ENCODE measurements around the gene RBFOX1. TPM values are rescaled to one million over a fixed set of nuclear protein-coding genes. Genes with fewer than 3 reads are reported as not detected.

The RBFOX1 gene
- total RNA-seq, 6 donors from 2014 or later, result not detected

- no peaks in the 10 kb centered on the region for H3K9me3 ChIP-seq
- no peaks in the 10 kb centered on the region for H3K4me1 ChIP-seq
- WGBS, 2 donors, result 75 to 77% methylated on average over 5 of the region's 5 CpGs
- no peaks in the 10 kb centered on the region for H3K36me3 ChIP-seq
- TF ChIP-seq POLR2AphosphoS5 (IDR thresholded peaks at IDR 0.05) (no peak), EP300 (IDR thresholded peaks at IDR 0.05) (no peak), POLR2A (IDR thresholded peaks at IDR 0.05) (no peak)
- H3K4me3 ChIP-seq, result no peak overlapping the region
- no peaks in the 10 kb centered on the region for H3K27me3 ChIP-seq
- ATAC-seq (ENCODE audit: low FRiP score in 2 of 2) (no peak), DNase-seq (no peak)
- no peak overlapping the region for H3K27ac ChIP-seq
These were observed 88.9 kb downstream of the RBFOX1 start for GRCh38 chr16:7421578-7421977.

DNA sequence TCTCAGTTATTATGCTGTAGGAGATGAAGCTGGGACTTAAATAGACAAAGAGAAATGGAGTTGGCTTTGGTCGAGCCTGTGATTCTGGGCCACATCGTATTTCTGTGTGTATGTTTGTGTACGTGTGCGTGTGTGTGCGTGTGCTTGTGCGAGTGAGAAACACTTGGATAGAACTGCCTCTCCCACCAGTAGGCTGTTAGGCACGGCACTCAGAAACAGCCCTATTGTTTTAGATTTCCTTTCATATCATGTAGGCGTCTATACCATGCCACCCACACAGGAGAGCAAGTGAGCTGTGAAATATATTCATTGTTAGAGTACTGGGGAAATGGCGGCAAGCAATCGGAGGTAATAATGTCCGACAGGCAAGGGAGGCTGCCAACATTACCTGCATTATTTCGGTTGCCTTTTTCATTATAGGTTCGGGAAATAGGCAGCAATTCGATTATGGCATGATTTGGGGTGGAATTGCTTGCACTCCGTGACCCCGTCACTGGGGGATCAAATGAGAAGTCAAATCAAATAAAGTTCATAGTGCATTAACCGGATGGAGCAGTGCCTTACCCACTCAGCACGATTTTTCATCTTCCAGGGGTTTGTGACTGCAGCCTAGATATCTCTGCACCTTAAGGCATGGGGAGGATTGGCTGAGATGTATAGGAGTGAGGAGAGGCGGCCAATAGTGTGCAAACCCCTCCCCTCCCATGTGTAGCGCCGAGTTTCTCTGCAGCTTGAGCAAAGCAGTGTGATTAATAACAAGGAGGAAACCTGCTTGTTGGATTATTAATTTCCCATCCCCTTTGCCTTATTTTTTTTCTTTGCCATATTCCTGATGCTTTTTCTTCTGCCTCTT lies 89.6 kb downstream of the RBFOX1 start:
- Histone ChIP-seq H3K4me3 (no peak overlapping the region), H3K4me1 (no peaks in the 10 kb centered on the region), H3K27ac (no peak overlapping the region), H3K27me3 (no peaks in the 10 kb centered on the region), H3K36me3 (no peaks in the 10 kb centered on the region), H3K9me3 (no peaks in the 10 kb centered on the region)
- DNase-seq, result no peak
- 84 to 87% methylated on average over 21 of the region's 21 CpGs for WGBS, 2 donors
- no peak for ATAC-seq (ENCODE audit: low FRiP score in 2 of 2)
- TF ChIP-seq POLR2A (IDR thresholded peaks at IDR 0.05) (no peak), CTCF (IDR thresholded peaks at IDR 0.05) (no peak), POLR2AphosphoS5 (IDR thresholded peaks at IDR 0.05) (no peak), EP300 (IDR thresholded peaks at IDR 0.05) (no peak)

DNA sequence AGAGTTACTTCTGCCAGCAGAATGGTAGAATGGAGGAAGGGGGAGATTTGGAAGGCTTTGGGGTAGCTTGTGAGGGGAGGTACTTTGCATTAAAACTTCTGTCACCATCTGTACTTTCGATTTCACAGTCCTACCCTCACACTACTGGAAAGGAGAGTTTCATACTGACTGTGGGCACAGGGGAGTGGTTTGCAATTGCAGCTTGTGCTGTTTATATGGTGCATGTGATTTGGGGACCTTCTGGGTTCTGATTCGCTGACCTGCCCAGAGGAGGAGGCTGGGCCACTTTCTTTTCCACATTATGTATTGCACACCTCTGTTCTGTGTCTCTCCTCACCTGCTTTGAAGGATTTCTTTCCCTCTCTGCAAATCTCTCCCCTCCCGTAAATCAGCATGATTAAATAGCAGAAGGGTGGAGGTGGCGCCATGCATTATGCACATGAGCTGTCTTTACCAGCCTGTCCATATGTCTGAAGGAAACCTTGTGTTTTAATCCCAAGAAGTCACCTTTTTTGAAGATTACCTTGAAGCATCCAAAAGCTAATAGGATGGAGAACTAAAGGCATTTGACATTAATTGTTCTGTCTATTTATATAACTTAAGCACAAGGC lies 90.9 kb downstream of the RBFOX1 start:
- ATAC-seq (ENCODE audit: low FRiP score in 2 of 2) (no peak), DNase-seq (no peak)
- Histone ChIP-seq H3K4me1 (no peaks in the 10 kb centered on the region), H3K27ac (no peak overlapping the region), H3K36me3 (no peaks in the 10 kb centered on the region), H3K27me3 (no peaks in the 10 kb centered on the region), H3K9me3 (no peaks in the 10 kb centered on the region), H3K4me3 (no peak overlapping the region)
- TF ChIP-seq CTCF (IDR thresholded peaks at IDR 0.05) (no peak), POLR2A (IDR thresholded peaks at IDR 0.05) (no peak), EP300 (IDR thresholded peaks at IDR 0.05) (no peak), POLR2AphosphoS5 (IDR thresholded peaks at IDR 0.05) (no peak)
- 60 to 61% methylated on average over 4 of the region's 4 CpGs for WGBS, 2 donors

- no peak for ATAC-seq (ENCODE audit: low FRiP score in 2 of 2)
- Histone ChIP-seq H3K27me3 (no peaks in the 10 kb centered on the region), H3K4me1 (no peaks in the 10 kb centered on the region), H3K36me3 (no peaks in the 10 kb centered on the region), H3K4me3 (no peak overlapping the region), H3K9me3 (no peaks in the 10 kb centered on the region), H3K27ac (no peak overlapping the region)
- TF ChIP-seq POLR2AphosphoS5 (IDR thresholded peaks at IDR 0.05) (no peak), EP300 (IDR thresholded peaks at IDR 0.05) (no peak), CTCF (IDR thresholded peaks at IDR 0.05) (no peak), POLR2A (IDR thresholded peaks at IDR 0.05) (no peak)
- no peak for DNase-seq
- WGBS, 2 donors, result 69 to 81% methylated on average over 5 of the region's 5 CpGs
These were observed 93.5 kb downstream of the RBFOX1 start for GRCh38 chr16:7426161-7426560.

DNA sequence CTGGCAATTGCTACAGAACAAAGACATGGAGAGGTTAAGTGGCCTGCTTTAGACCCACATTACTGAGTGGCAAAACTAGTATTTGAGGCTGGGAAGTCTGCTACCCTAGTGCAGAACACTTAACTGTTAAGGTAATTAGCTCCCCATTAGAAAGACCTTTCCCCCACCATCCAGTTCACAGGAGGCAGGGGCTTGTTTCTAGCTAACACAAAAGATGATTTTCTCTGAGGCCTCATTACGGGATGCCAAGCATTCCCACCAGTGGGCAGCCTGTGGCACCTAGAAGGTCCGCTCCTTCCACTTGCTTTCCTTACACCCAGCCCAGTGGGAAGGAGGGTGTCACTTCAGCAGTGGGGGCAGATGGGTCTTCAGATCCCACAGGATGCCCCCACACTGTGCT lies 99.1 kb downstream of the RBFOX1 start:
- WGBS, 2 donors, result 61 to 88% methylated on average over 2 of the region's 2 CpGs
- H3K27ac ChIP-seq, result no peak overlapping the region
- no peaks in the 10 kb centered on the region for H3K36me3 ChIP-seq
- DNase-seq, result no peak
- no peaks in the 10 kb centered on the region for H3K4me1 ChIP-seq
- H3K4me3 ChIP-seq, result no peak overlapping the region
- no peaks in the 10 kb centered on the region for H3K27me3 ChIP-seq
- ATAC-seq (ENCODE audit: low FRiP score in 2 of 2), result no peak
- TF ChIP-seq EP300 (IDR thresholded peaks at IDR 0.05) (no peak), CTCF (IDR thresholded peaks at IDR 0.05) (no peak), POLR2AphosphoS5 (IDR thresholded peaks at IDR 0.05) (no peak), POLR2A (IDR thresholded peaks at IDR 0.05) (no peak)
- H3K9me3 ChIP-seq, result no peaks in the 10 kb centered on the region
